Urothelium cell line (cell line): ENCODE data around the gene TBCD.

ENCODE experiments used
- DNase-seq: peaks from one replicate; pipeline ENCODE4 v3.0.0; 2011; ENCODE audit warnings: low spot score, mixed read lengths
- FAIRE-seq: peaks from 2 replicates; lab custom pipeline; 2011; peaks lifted over from hg19 to GRCh38; lab: Jason Lieb, UNC

The TBCD gene

GRCh38 chr17:82929011-82929622 is 177.3 kb downstream of the TBCD start:
- DNase-seq, result no peak
- FAIRE-seq, result peak; percentile 81

- no peak for DNase-seq
- no peak for FAIRE-seq
These were observed 177.8 kb downstream of the TBCD start for GRCh38 chr17:82929676-82930042.

GRCh38 chr17:82930043-82930923 is 178.4 kb downstream of the TBCD start:
- FAIRE-seq, result no peak
- no peak for DNase-seq

- FAIRE-seq (peak; percentile 53), DNase-seq (no peak)
These were observed 179.2 kb downstream of the TBCD start for GRCh38 chr17:82930924-82931698.

- DNase-seq (peak; percentile 70), FAIRE-seq (peak; percentile 13)
These were observed 180.0 kb downstream of the TBCD start for GRCh38 chr17:82931699-82932517.

GRCh38 chr17:82932518-82933310 is 180.8 kb downstream of the TBCD start:
- no peak for DNase-seq
- FAIRE-seq, result peak; percentile 66

- no peak for FAIRE-seq
- DNase-seq, result no peak
These were observed 182.0 kb downstream of the TBCD start for GRCh38 chr17:82933911-82934310.

- no peak for DNase-seq
- FAIRE-seq, result no peak
These were observed 184.3 kb downstream of the TBCD start for GRCh38 chr17:82935966-82936767.

- DNase-seq (no peak), FAIRE-seq (no peak)
These were observed 184.9 kb downstream of the TBCD start for GRCh38 chr17:82936768-82937171.

GRCh38 chr17:82937411-82938371 is 185.8 kb downstream of the TBCD start:
- no peak for DNase-seq
- peak; percentile 17 for FAIRE-seq

- DNase-seq (no peak), FAIRE-seq (no peak)
These were observed 186.6 kb downstream of the TBCD start for GRCh38 chr17:82938486-82938872.

GRCh38 chr17:82938873-82939620 is 187.2 kb downstream of the TBCD start:
- no peak for DNase-seq
- FAIRE-seq, result peak; percentile 48

GRCh38 chr17:82939621-82940135 is 187.8 kb downstream of the TBCD start:
- no peak for DNase-seq
- FAIRE-seq, result no peak

- DNase-seq, result no peak
- peak; percentile 85 for FAIRE-seq
These were observed 188.6 kb downstream of the TBCD start for GRCh38 chr17:82940226-82941020.

GRCh38 chr17:82941021-82942001 is 189.4 kb downstream of the TBCD start:
- no peak for FAIRE-seq
- DNase-seq, result no peak
